VCaP (cell line): Measurements from ENCODE around the gene DDO.

Experiments
- H3K27ac ChIP-seq: fragments of 450-650 bp; 2 replicates; pipeline ENCODE4 v1.5.1; 2017
- TF ChIP-seq, protein P1 (sequence below): fragments of 450-650 bp; conservative IDR thresholded peaks from 2 replicates; pipeline ENCODE4 v1.5.1; 2017; ENCODE audit warnings: mild to moderate bottlenecking, moderate library complexity

Gene DDO

DNA sequence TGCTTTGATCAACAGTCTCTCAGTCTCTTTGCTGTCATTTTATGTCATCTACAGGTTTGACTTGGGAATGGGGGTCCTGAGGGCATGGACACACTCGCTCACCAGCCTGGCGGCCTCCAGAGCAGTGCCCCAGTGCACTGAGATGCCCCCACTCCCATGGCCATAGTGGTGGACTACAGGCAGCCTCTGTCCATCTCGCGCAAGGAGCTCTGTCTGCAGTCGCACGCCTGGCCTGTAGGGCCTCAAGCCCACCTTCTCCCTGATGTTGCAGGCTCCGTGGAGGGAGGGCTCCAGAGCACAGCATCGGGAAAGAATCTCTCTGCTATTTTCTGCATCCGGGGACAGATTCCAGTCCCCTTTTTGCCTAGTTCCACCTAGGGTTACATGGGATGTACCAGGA is 22.6 kb downstream of the DDO start:
- H3K27ac ChIP-seq, result no peak overlapping the region
- TF ChIP-seq, protein P1, sequence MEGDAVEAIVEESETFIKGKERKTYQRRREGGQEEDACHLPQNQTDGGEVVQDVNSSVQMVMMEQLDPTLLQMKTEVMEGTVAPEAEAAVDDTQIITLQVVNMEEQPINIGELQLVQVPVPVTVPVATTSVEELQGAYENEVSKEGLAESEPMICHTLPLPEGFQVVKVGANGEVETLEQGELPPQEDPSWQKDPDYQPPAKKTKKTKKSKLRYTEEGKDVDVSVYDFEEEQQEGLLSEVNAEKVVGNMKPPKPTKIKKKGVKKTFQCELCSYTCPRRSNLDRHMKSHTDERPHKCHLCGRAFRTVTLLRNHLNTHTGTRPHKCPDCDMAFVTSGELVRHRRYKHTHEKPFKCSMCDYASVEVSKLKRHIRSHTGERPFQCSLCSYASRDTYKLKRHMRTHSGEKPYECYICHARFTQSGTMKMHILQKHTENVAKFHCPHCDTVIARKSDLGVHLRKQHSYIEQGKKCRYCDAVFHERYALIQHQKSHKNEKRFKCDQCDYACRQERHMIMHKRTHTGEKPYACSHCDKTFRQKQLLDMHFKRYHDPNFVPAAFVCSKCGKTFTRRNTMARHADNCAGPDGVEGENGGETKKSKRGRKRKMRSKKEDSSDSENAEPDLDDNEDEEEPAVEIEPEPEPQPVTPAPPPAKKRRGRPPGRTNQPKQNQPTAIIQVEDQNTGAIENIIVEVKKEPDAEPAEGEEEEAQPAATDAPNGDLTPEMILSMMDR, result no peak

- TF ChIP-seq, protein P1, result no peak
- H3K27ac ChIP-seq, result peak overlapping the region; percentile 93
Observed at GRCh38 chr6:110390404-110390803, 25.0 kb downstream of the DDO start.

- H3K27ac ChIP-seq, result peak overlapping the region; percentile 93
Observed at GRCh38 chr6:110389689-110390382, 25.5 kb downstream of the DDO start.

GRCh38 chr6:110387986-110388385 is 27.4 kb downstream of the DDO start:
- peak overlapping the region; percentile 93 for H3K27ac ChIP-seq
- TF ChIP-seq, protein P1, result no peak

More at GRCh38 chr6:110389689-110390382, 25.5 kb downstream of the DDO start:
- TF ChIP-seq, protein P1, result no peak

DNA sequence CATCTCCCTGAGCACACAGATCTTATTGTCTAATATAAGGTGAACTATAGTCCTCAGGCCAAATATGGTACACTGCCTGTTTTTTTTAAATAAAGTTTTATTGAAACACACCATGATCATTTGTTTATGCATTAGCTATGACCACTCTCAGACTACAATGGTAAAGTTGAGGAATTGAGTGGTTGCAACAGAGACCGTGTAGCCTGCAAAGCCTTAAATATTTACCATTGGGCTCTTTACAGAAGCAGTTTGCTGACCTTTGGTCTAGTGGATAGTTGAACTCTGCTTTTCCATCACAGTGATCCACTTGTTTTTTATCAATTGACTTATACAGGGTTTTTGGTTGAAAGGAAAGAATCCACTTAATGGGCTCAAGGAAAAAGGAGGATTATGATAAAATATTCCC is 29.9 kb downstream of the DDO start:
- H3K27ac ChIP-seq, result no peak overlapping the region
- TF ChIP-seq, protein P1, result no peak

DNA sequence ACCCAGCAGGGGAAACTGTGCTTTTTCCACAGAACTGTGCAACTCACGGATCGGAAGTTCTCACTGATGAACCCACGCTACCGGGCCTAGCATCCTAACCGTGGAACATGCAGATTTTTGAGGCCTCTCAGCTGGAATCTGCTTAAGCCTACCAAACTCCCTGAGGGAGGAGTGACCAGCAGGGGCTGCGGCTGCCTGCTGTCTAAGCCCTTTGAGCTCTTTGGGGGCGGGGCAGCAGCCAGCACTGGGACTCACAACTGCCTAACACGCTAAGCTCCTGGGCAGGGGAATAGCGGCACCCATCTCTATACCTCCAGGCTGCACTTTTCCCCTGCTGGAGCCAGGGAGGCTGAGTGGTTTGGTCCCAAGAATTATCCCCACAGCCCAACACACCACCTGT is 36.8 kb downstream of the DDO start:
- TF ChIP-seq, protein P1, result no peak

GRCh38 chr6:110369066-110369465 is 46.3 kb downstream of the DDO start:
- TF ChIP-seq, protein P1, result no peak
- H3K27ac ChIP-seq, result no peak overlapping the region

More for the DNA sequence above, 36.8 kb downstream of the DDO start:
- H3K27ac ChIP-seq, result no peak overlapping the region
